HG03097 (cell line): ENCODE measurements around the gene C19orf38.
"Not testable (repeated sequence)": the region's sequence is repeated elsewhere in the genome, so short reads cannot be mapped to it uniquely, and the experiment has no call there.

Experiments used
- ATAC-seq: cut with Tn5 transposase; IDR thresholded peaks from one replicate; pipeline ENCODE4 v1.9.1; 2021; ENCODE audit not compliant: unreplicated experiment, low FRiP score

C19orf38 gene

GRCh38 chr19:10819124-10820060 lies 28.8 kb upstream of the C19orf38 start:
- no peak for ATAC-seq

- no peak for ATAC-seq
Observed at GRCh38 chr19:10820173-10820572, 28.0 kb upstream of the C19orf38 start.

GRCh38 chr19:10823690-10824089 lies 24.5 kb upstream of the C19orf38 start:
- ATAC-seq = no peak

- no peak for ATAC-seq
Observed at GRCh38 chr19:10826231-10826630, 22.0 kb upstream of the C19orf38 start.

GRCh38 chr19:10826846-10827245 lies 21.4 kb upstream of the C19orf38 start:
- no peak for ATAC-seq

GRCh38 chr19:10828981-10829821 lies 19.0 kb upstream of the C19orf38 start:
- no peak for ATAC-seq

- no peak for ATAC-seq
Observed at GRCh38 chr19:10829967-10830366, 18.2 kb upstream of the C19orf38 start.

- no peak for ATAC-seq
Observed at GRCh38 chr19:10830370-10830769, 17.8 kb upstream of the C19orf38 start.

GRCh38 chr19:10830931-10831779 lies 17.1 kb upstream of the C19orf38 start:
- no peak for ATAC-seq

GRCh38 chr19:10831987-10832938 lies 16.0 kb upstream of the C19orf38 start:
- ATAC-seq = no peak

- ATAC-seq = no peak
Observed at GRCh38 chr19:10832939-10833296, 15.3 kb upstream of the C19orf38 start.

- no peak for ATAC-seq
Observed at GRCh38 chr19:10835089-10835753, 13.0 kb upstream of the C19orf38 start.

- peak; percentile 65 for ATAC-seq
Observed at GRCh38 chr19:10835754-10836478, 12.3 kb upstream of the C19orf38 start, which contains the start of gene TMED1. TSS of gene TMED1 (minus strand) at chr19:10836212. CDS start at chr19:10836191, 21 bp downstream.

GRCh38 chr19:10836479-10837330 lies 11.5 kb upstream of the C19orf38 start:
- peak; percentile 7 for ATAC-seq

GRCh38 chr19:10837649-10838048 lies 10.6 kb upstream of the C19orf38 start:
- not testable (repeated sequence) for ATAC-seq

GRCh38 chr19:10838377-10838776 lies 9.8 kb upstream of the C19orf38 start:
- ATAC-seq = no peak
